H9 (cell line): ENCODE measurements around the gene AHDC1. TPM values are rescaled to one million over a fixed set of nuclear protein-coding genes. Genes with fewer than 3 reads are reported as not detected.

Experiments
- DNase-seq: peaks from one replicate; pipeline ENCODE4 v3.0.0-alpha.2; 2017
- H2AFZ ChIP-seq: one replicate; pipeline ENCODE4 v1.6.1; 2013; ENCODE audit warnings: mild to moderate bottlenecking, low read length, control low read depth, moderate library complexity
- H2AK5ac ChIP-seq: 2 replicates; pipeline ENCODE4 v1.6.1; 2013; ENCODE audit warnings: low read length, control low read depth, mixed read lengths; ENCODE audit not compliant: insufficient read length
- H2BK120ac ChIP-seq: one replicate; pipeline ENCODE4 v1.6.1; 2013; ENCODE audit warnings: low read depth, mild to moderate bottlenecking, low read length, control low read depth, inconsistent platforms; ENCODE audit not compliant: poor library complexity, severe bottlenecking
- H2BK12ac ChIP-seq: 2 replicates; pipeline ENCODE4 v1.6.1; 2013; ENCODE audit warnings: low read length, control low read depth, mixed read lengths, low read depth; ENCODE audit not compliant: insufficient read length
- H2BK15ac ChIP-seq: 2 replicates; pipeline ENCODE4 v1.6.1; 2013; ENCODE audit warnings: low read depth, low read length, control low read depth
- H2BK20ac ChIP-seq: one replicate; pipeline ENCODE4 v1.6.1; 2013; ENCODE audit warnings: low read depth, mild to moderate bottlenecking, low read length, control low read depth, inconsistent platforms; ENCODE audit not compliant: poor library complexity, severe bottlenecking
- H2BK5ac ChIP-seq: 2 replicates; pipeline ENCODE4 v1.6.1; 2013; ENCODE audit warnings: low read length, control low read depth, mixed read lengths; ENCODE audit not compliant: insufficient read length
- H3K14ac ChIP-seq: 2 replicates; pipeline ENCODE4 v1.6.1; 2013; ENCODE audit warnings: low read length, control low read depth; ENCODE audit not compliant: insufficient read depth
- H3K18ac ChIP-seq: 2 replicates; pipeline ENCODE4 v1.6.1; 2013; ENCODE audit warnings: low read depth, mild to moderate bottlenecking, mixed read lengths, low read length, control low read depth; ENCODE audit not compliant: insufficient read length
- H3K23ac ChIP-seq: 2 replicates; pipeline ENCODE4 v1.6.1; 2013; ENCODE audit warnings: low read length, control low read depth, mixed read lengths, low read depth; ENCODE audit not compliant: insufficient read length
- H3K23me2 ChIP-seq: 2 replicates; pipeline ENCODE4 v1.6.1; 2013; ENCODE audit warnings: low read depth, mild to moderate bottlenecking, mixed read lengths, low read length, control low read depth; ENCODE audit not compliant: insufficient read length, poor library complexity, severe bottlenecking
- H3K27ac ChIP-seq: 2 replicates; pipeline ENCODE4 v1.5.1; 2013; ENCODE audit warnings: low read length, control low read depth, mixed read lengths, low read depth; ENCODE audit not compliant: insufficient read length
- H3K27me3 ChIP-seq: 2 replicates; pipeline ENCODE4 v1.6.1; 2013; ENCODE audit warnings: low read length, control low read depth, inconsistent platforms; ENCODE audit not compliant: insufficient read depth
- H3K4ac ChIP-seq: 2 replicates; pipeline ENCODE4 v1.6.1; 2013; ENCODE audit warnings: low read depth, mild to moderate bottlenecking, control low read depth, inconsistent platforms, low read length, moderate library complexity
- H3K4me1 ChIP-seq: 2 replicates; pipeline ENCODE4 v1.6.1; 2013; ENCODE audit warnings: low read length, control low read depth, inconsistent platforms; ENCODE audit not compliant: insufficient read depth
- H3K4me2 ChIP-seq: 2 replicates; pipeline ENCODE4 v1.6.1; 2013; ENCODE audit warnings: low read length, control low read depth, mixed read lengths; ENCODE audit not compliant: insufficient read length, insufficient read depth
- H3K56ac ChIP-seq: 2 replicates; pipeline ENCODE4 v1.6.1; 2013; ENCODE audit warnings: low read depth, mild to moderate bottlenecking, mixed read lengths, low read length, control low read depth; ENCODE audit not compliant: insufficient read length
- H3K79me1 ChIP-seq: 2 replicates; pipeline ENCODE4 v1.6.1; 2013; ENCODE audit warnings: low read depth, mild to moderate bottlenecking, moderate library complexity, low read length, control low read depth, inconsistent platforms; ENCODE audit not compliant: insufficient read depth, poor library complexity, severe bottlenecking
- H3K79me2 ChIP-seq: 2 replicates; pipeline ENCODE4 v1.6.1; 2013; ENCODE audit warnings: low read length, control low read depth, inconsistent platforms; ENCODE audit not compliant: insufficient read depth
- H3K9ac ChIP-seq: 2 replicates; pipeline ENCODE4 v1.6.1; 2013; ENCODE audit warnings: low read length, control low read depth, mixed read lengths; ENCODE audit not compliant: insufficient read length; ENCODE audit errors: extremely low read depth
- H3K9me3 ChIP-seq: one replicate; pipeline ENCODE4 v1.6.1; 2013; ENCODE audit warnings: low read depth, low read length, inconsistent platforms; ENCODE audit not compliant: control insufficient read depth
- H3T11ph ChIP-seq: one replicate; pipeline ENCODE4 v1.6.1; 2013; ENCODE audit warnings: mild to moderate bottlenecking, low read length, control low read depth, inconsistent platforms
- H4K20me1 ChIP-seq: one replicate; pipeline ENCODE4 v1.6.1; 2013; ENCODE audit not compliant: control insufficient read depth, insufficient read length, insufficient read depth
- H4K5ac ChIP-seq: 2 replicates; pipeline ENCODE4 v1.6.1; 2013; ENCODE audit warnings: low read depth, mild to moderate bottlenecking, mixed read lengths, low read length, control low read depth; ENCODE audit not compliant: insufficient read length
- H4K8ac ChIP-seq: replicated peaks from 2 replicates; pipeline ENCODE4 v1.6.1; 2013; ENCODE audit warnings: low read length, control low read depth, mixed read lengths, low read depth; ENCODE audit not compliant: insufficient read length
- H4K91ac ChIP-seq: 2 replicates; pipeline ENCODE4 v1.6.1; 2013; ENCODE audit warnings: low read depth, mild to moderate bottlenecking, moderate library complexity, mixed read lengths, low read length, control low read depth; ENCODE audit not compliant: insufficient read length
- H3K27ac Mint-ChIP-seq, 3 experiments: 2 replicates in 2 of 3; 3 replicates in 1 of 3; pipeline ENCODE4 v1.8.0; 2020 to 2021; ENCODE audit warnings: mixed read lengths in 3 of 3, mild to moderate bottlenecking in 1 of 3, moderate library complexity in 1 of 3
- H3K27me3 Mint-ChIP-seq: 2 replicates; pipeline ENCODE4 v1.8.0; 2021; ENCODE audit warnings: low read depth, mild to moderate bottlenecking, moderate library complexity, mixed read lengths
- H3K36me3 Mint-ChIP-seq, 3 experiments: 2 replicates in 2 of 3; 3 replicates in 1 of 3; pipeline ENCODE4 v1.8.0; 2020 to 2021; ENCODE audit warnings: low read depth in 3 of 3, mixed read lengths in 3 of 3; ENCODE audit not compliant: insufficient read depth in 1 of 3
- H3K4me1 Mint-ChIP-seq, 2 experiments: 2 replicates each; pipeline ENCODE4 v1.8.0; 2020; ENCODE audit warnings: mixed read lengths in 2 of 2
- H3K4me3 Mint-ChIP-seq, 2 experiments: 2 replicates in 1 of 2; 3 replicates in 1 of 2; pipeline ENCODE4 v1.8.0; 2020 to 2021; ENCODE audit warnings: mild to moderate bottlenecking in 2 of 2, mixed read lengths in 2 of 2, moderate library complexity in 1 of 2
- H3K9me3 Mint-ChIP-seq, 2 experiments: 2 replicates in 1 of 2; 3 replicates in 1 of 2; pipeline ENCODE4 v1.8.0; 2020; ENCODE audit warnings: mild to moderate bottlenecking in 2 of 2, mixed read lengths in 2 of 2, moderate library complexity in 1 of 2
- CTCF ChIP-seq: fragments of 200-600 bp; sonication (generic); conservative IDR thresholded peaks from 3 replicates; pipeline ENCODE4 v1.8.0; 2021; ENCODE audit warnings: antibody characterized with exemption, mild to moderate bottlenecking
- WGBS: extraction: QIAGEN DNeasy Blood & Tissue Kit; methylation state at CpG from one replicate; pipeline ENCODE4 v1.1.7; 2013; ENCODE audit warnings: missing lambda C conversion rate, low lambda C conversion rate, mixed read lengths; ENCODE audit not compliant: insufficient read length; ENCODE audit errors: extremely low coverage; 5-methylcytosine and 5-hydroxymethylcytosine counted together
- total RNA-seq: library from RNA; stranded (reverse); gene quantifications from 2 replicates; pipeline ENCODE4 v1.2.1, GENCODE V29; 2021

AHDC1 gene
- total RNA-seq, 1 experiment from 2014 or later: 29.4 TPM

GRCh38 chr1:27615346-27616192 lies 11.6 kb upstream of the AHDC1 start:
- no peaks in the 10 kb centered on the region for H3K79me1 ChIP-seq
- H3K27ac Mint-ChIP-seq: peak overlapping the region in 1 of 3 experiments; percentile 53; a peak in 1 of 7 replicates

More at GRCh38 chr1:27615346-27616192, 11.6 kb upstream of the AHDC1 start:
- H2BK20ac ChIP-seq: no peak overlapping the region
- no peaks in the 10 kb centered on the region for H3K27me3 ChIP-seq
- H3K9me3 ChIP-seq: no peaks in the 10 kb centered on the region
- no peak overlapping the region for H3K56ac ChIP-seq
- H3K4me1 ChIP-seq: no peaks in the 10 kb centered on the region
- H3K9ac ChIP-seq: no peak overlapping the region
- Mint-ChIP-seq H3K9me3 (no peaks in the 10 kb centered on the region), H3K27me3 (peaks cover 29% of the 10 kb centered on the region), H3K4me3 (peak overlapping the region; percentile 77 to 85), H3K4me1 (peaks cover 21 to 24% of the 10 kb centered on the region in 2 experiments), H3K36me3 (no peaks in the 10 kb centered on the region)
- no peak overlapping the region for H4K91ac ChIP-seq
- H2BK120ac ChIP-seq: no peak overlapping the region
- H4K5ac ChIP-seq: no peak overlapping the region
- no peak overlapping the region for H3K27ac ChIP-seq
- no peak overlapping the region for H3K18ac ChIP-seq
- H2BK5ac ChIP-seq: no peak overlapping the region
- 0 out of 3 replicates have a peak, but pooled peaks have one; percentile 20 for TF ChIP-seq CTCF
- no peak overlapping the region for H2BK12ac ChIP-seq
- H3T11ph ChIP-seq: no peak overlapping the region
- no peak overlapping the region for H2AFZ ChIP-seq
- H3K23ac ChIP-seq: no peak overlapping the region
- no peaks in the 10 kb centered on the region for H4K20me1 ChIP-seq
- H2BK15ac ChIP-seq: no peak overlapping the region
- peak overlapping the region; percentile 75 for H3K4me2 ChIP-seq
- no peak overlapping the region for H4K8ac ChIP-seq
- DNase-seq: peak; percentile 76
- peaks cover 6% of the 10 kb centered on the region for H3K23me2 ChIP-seq
- no CpG with 5 or more reads among the region's 41 CpGs for WGBS
- H3K79me2 ChIP-seq: no peaks in the 10 kb centered on the region
- no peak overlapping the region for H3K14ac ChIP-seq
- no peak overlapping the region for H3K4ac ChIP-seq
- no peak overlapping the region for H2AK5ac ChIP-seq
